MM.1S (cell line): ENCODE results near the gene SEC31B.

ENCODE experiments used
- DNase-seq: peaks from one replicate; pipeline ENCODE4 v3.0.0-alpha.2; 2015
- H2AFZ ChIP-seq: fragments of 300-600 bp; sonication (generic); 2 replicates; pipeline ENCODE4 v1.6.0; 2016; ENCODE audit warnings: antibody characterized with exemption, low read length
- H3F3A ChIP-seq: fragments of 300-600 bp; sonication (generic); 2 replicates; pipeline ENCODE4 v1.6.1; 2016; ENCODE audit warnings: mild to moderate bottlenecking, antibody characterized with exemption, low read length, moderate library complexity, mixed read lengths; ENCODE audit not compliant: insufficient read depth
- H3K27ac ChIP-seq: fragments of 300-600 bp; sonication (generic); 2 replicates; pipeline ENCODE4 v1.5.1; 2016; ENCODE audit warnings: mild to moderate bottlenecking, low read length
- H3K27me3 ChIP-seq: fragments of 300-600 bp; sonication (generic); replicated peaks from 2 replicates; pipeline ENCODE4 v1.6.0; 2016; ENCODE audit warnings: low read length; ENCODE audit not compliant: insufficient read depth
- H3K36me3 ChIP-seq: fragments of 300-600 bp; sonication (generic); replicated peaks from 2 replicates; pipeline ENCODE4 v1.6.1; 2016; ENCODE audit warnings: mild to moderate bottlenecking, low read length, mixed read lengths; ENCODE audit not compliant: insufficient read depth
- H3K4me1 ChIP-seq: fragments of 300-600 bp; sonication (generic); 2 replicates; pipeline ENCODE4 v1.6.1; 2016; ENCODE audit warnings: low read length, mixed read lengths
- H3K4me2 ChIP-seq: fragments of 300-600 bp; sonication (generic); 2 replicates; pipeline ENCODE4 v1.6.0; 2016; ENCODE audit warnings: low read depth, low read length
- H3K4me3 ChIP-seq: fragments of 300-600 bp; sonication (generic); 2 replicates; pipeline ENCODE4 v1.5.1; 2016; ENCODE audit warnings: low read length, mixed read lengths
- H3K79me2 ChIP-seq: fragments of 300-600 bp; sonication (generic); 2 replicates; pipeline ENCODE4 v1.6.1; 2016; ENCODE audit warnings: mixed run types, low read length, mixed read lengths
- H3K9ac ChIP-seq: fragments of 300-600 bp; sonication (generic); 2 replicates; pipeline ENCODE4 v1.6.1; 2016; ENCODE audit warnings: low read length, mixed read lengths
- H3K9me2 ChIP-seq: fragments of 300-600 bp; sonication (generic); replicated peaks from 2 replicates; pipeline ENCODE4 v1.6.1; 2016; ENCODE audit warnings: mild to moderate bottlenecking, low read length, mixed read lengths; ENCODE audit not compliant: insufficient read depth
- H3K9me3 ChIP-seq: fragments of 300-600 bp; sonication (generic); replicated peaks from 2 replicates; pipeline ENCODE4 v1.6.1; 2016; ENCODE audit warnings: mild to moderate bottlenecking, low read length, mixed read lengths; ENCODE audit not compliant: insufficient read depth
- H4K20me1 ChIP-seq: fragments of 300-600 bp; sonication (generic); 2 replicates; pipeline ENCODE4 v1.6.1; 2016; ENCODE audit warnings: mild to moderate bottlenecking, low read length, moderate library complexity, mixed read lengths; ENCODE audit not compliant: insufficient read depth
- CTCF ChIP-seq: fragments of 300-600 bp; sonication (generic); IDR thresholded peaks from 2 replicates; pipeline ENCODE4 v1.5.1; 2016; ENCODE audit warnings: antibody characterized with exemption, low read length, mixed read lengths
- EZH2 ChIP-seq: fragments of 300-600 bp; sonication (generic); optimal IDR thresholded peaks from 2 replicates; pipeline ENCODE3; 2017; ENCODE audit warnings: low read depth, mild to moderate bottlenecking, antibody characterized with exemption, low read length, mixed read lengths
- EZH2phosphoT487 ChIP-seq: fragments of 300-600 bp; sonication (generic); IDR thresholded peaks from 2 replicates; pipeline ENCODE4 v1.6.1; 2018; ENCODE audit warnings: antibody characterized with exemption, low read length

SEC31B gene

GRCh38 chr10:100519311-100520051 is at the start of gene SEC31B:
Gene SEC31B, minus strand, starts transcription at chr10:100519861. Its CDS starts 2,909 bp downstream, at chr10:100516952.
- no peak within 1 kb of the TSS for H2AFZ ChIP-seq

GRCh38 chr10:100568912-100569311 is 49.3 kb upstream of the SEC31B start:
- no peak for TF ChIP-seq EZH2phosphoT487
- no peak for TF ChIP-seq CTCF
- no peak for TF ChIP-seq EZH2
- Histone ChIP-seq H3K27ac (no peak overlapping the region), H3F3A (no peaks in the 10 kb centered on the region), H3K9me3 (no peaks in the 10 kb centered on the region), H3K4me1 (no peaks in the 10 kb centered on the region), H3K9me2 (no peaks in the 10 kb centered on the region), H3K79me2 (no peaks in the 10 kb centered on the region), H2AFZ (no peak overlapping the region), H3K4me2 (no peak overlapping the region), H3K36me3 (no peaks in the 10 kb centered on the region), H3K9ac (no peak overlapping the region), H4K20me1 (no peaks in the 10 kb centered on the region), H3K27me3 (peaks cover 32% of the 10 kb centered on the region), H3K4me3 (no peak overlapping the region)
- no peak for DNase-seq

More at GRCh38 chr10:100519311-100520051, at the start of gene SEC31B:
- Histone ChIP-seq H3K9me3 (no peaks in the 10 kb centered on the region), H3K9me2 (no peaks in the 10 kb centered on the region), H3K4me3 (no peak within 1 kb of the TSS), H3F3A (0 out of 2 replicates have a peak, but pooled peaks cover 4% of the 10 kb centered on the region), H3K9ac (no peak within 1 kb of the TSS), H3K27ac (no peak within 1 kb of the TSS), H3K36me3 (no peaks in the 10 kb centered on the region), H3K4me1 (peaks cover 7% of the 10 kb centered on the region; the same call in 1 of the 2 replicates), H4K20me1 (no peaks in the 10 kb centered on the region), H3K27me3 (no peaks in the 10 kb centered on the region), H3K4me2 (no peak within 1 kb of the TSS), H3K79me2 (no peaks in the 10 kb centered on the region)
- TF ChIP-seq CTCF: no peak
- TF ChIP-seq EZH2phosphoT487: no peak
- no peak for TF ChIP-seq EZH2
- DNase-seq: no peak

GRCh38 chr10:100567826-100568225 is 48.2 kb upstream of the SEC31B start:
- H3K9me3 ChIP-seq: no peaks in the 10 kb centered on the region
- H3K9ac ChIP-seq: no peak overlapping the region
- no peak overlapping the region for H3K4me3 ChIP-seq
- H3K79me2 ChIP-seq: no peaks in the 10 kb centered on the region
- H3K27me3 ChIP-seq: peaks cover 32% of the 10 kb centered on the region
- no peak overlapping the region for H2AFZ ChIP-seq
- H3K27ac ChIP-seq: no peak overlapping the region
- no peaks in the 10 kb centered on the region for H4K20me1 ChIP-seq
- DNase-seq: no peak
- H3K4me1 ChIP-seq: no peaks in the 10 kb centered on the region
- H3K9me2 ChIP-seq: no peaks in the 10 kb centered on the region
- H3F3A ChIP-seq: no peaks in the 10 kb centered on the region
- no peak for TF ChIP-seq CTCF
- TF ChIP-seq EZH2phosphoT487: no peak
- no peak overlapping the region for H3K4me2 ChIP-seq
- H3K36me3 ChIP-seq: no peaks in the 10 kb centered on the region
